Neural cell (in vitro differentiated cells): ENCODE measurements around the gene EIF4E2.

Experiments
- CTCF ChIP-seq: fragments of 450-650 bp; IDR thresholded peaks from 2 replicates; pipeline ENCODE4 v1.5.1; 2014; ENCODE audit warnings: antibody characterized with exemption, mild to moderate bottlenecking, moderate library complexity; ENCODE audit not compliant: poor library complexity, severe bottlenecking
- EZH2 ChIP-seq: fragments of 200-600, 300-800 bp; shearing (Covaris generic), sonication (generic); IDR thresholded peaks from 2 replicates; pipeline ENCODE4 v1.6.1; 2014; ENCODE audit warnings: antibody characterized with exemption, low read length, borderline replicate concordance, mild to moderate bottlenecking; ENCODE audit not compliant: insufficient read depth, poor library complexity, severe bottlenecking
- POLR2AphosphoS5 ChIP-seq: IDR thresholded peaks from 2 replicates; pipeline ENCODE4 v1.6.1; 2012
- SMC3 ChIP-seq: fragments of 450-650 bp; conservative IDR thresholded peaks from 2 replicates; pipeline ENCODE4 v1.6.1; 2014; ENCODE audit warnings: antibody characterized with exemption, mild to moderate bottlenecking, moderate library complexity; ENCODE audit not compliant: poor library complexity
- TAF1 ChIP-seq: IDR thresholded peaks from 2 replicates; pipeline ENCODE4 v1.6.1; 2012; ENCODE audit warnings: low read depth

DNA sequence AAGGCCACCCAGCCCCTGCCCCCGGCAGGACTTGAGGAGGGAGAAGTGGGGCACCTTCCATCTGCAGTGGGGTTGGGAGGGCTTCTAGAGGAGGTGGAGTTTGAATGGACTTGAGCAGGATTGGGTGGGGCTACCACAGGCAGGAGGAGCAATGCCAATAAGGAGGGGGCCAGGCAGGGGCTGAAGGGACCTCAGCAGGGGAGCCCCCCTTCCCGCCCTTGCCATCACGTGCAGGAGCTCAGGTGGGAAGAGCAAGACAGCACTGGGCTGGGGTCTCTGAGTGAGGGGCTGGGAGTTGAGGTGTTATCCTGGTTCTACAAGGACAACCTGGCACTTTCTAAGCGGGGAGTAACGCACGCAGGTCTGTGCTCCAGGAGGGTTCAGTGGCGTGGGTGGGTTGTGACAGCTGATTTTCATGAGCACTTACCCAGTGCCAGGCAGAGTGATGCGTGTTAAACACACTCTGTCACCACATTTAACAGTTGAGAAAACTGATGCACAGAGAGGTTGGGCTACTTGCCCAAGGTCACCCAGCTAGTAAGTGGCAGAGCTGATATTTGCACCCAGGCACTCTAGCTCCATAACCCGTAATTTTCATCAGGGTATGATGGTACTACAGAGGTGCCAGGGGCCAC lies 19.7 kb upstream of the EIF4E2 start:
- TF ChIP-seq CTCF (no peak), EZH2 (no peak), TAF1 (no peak), POLR2AphosphoS5 (no peak), SMC3 (no peak)
